Effector memory CD4-positive, alpha-beta T cell (primary cell): Measurements from ENCODE around the gene DSG3.

Experiments used
- DNase-seq, 3 donors: peaks; one replicate each; pipeline ENCODE4 v3.0.0-alpha.2; 2020
- H3K27ac ChIP-seq: 2 replicates; pipeline ENCODE4 v1.7.0; 2013; ENCODE audit warnings: mild to moderate bottlenecking, low read length, moderate library complexity; ENCODE audit not compliant: insufficient read depth, poor library complexity, severe bottlenecking
- H3K27me3 ChIP-seq: replicated peaks from 2 replicates; pipeline ENCODE4 v1.7.0; 2013; ENCODE audit warnings: mild to moderate bottlenecking, low read length; ENCODE audit not compliant: insufficient read depth, control insufficient read depth, poor library complexity, severe bottlenecking
- H3K36me3 ChIP-seq: 2 replicates; pipeline ENCODE4 v1.7.0; 2013; ENCODE audit warnings: mild to moderate bottlenecking, low read length, moderate library complexity; ENCODE audit not compliant: control insufficient read depth, insufficient read depth
- H3K4me1 ChIP-seq: 2 replicates; pipeline ENCODE4 v1.7.0; 2013; ENCODE audit warnings: low read length, mild to moderate bottlenecking; ENCODE audit not compliant: control insufficient read depth, insufficient read depth, poor library complexity, severe bottlenecking
- H3K4me3 ChIP-seq: 2 replicates; pipeline ENCODE4 v1.7.0; 2013; ENCODE audit warnings: low read length, low read depth, mild to moderate bottlenecking; ENCODE audit not compliant: insufficient read depth, poor library complexity, severe bottlenecking
- H3K9me3 ChIP-seq: 2 replicates; pipeline ENCODE4 v1.7.0; 2013; ENCODE audit warnings: mild to moderate bottlenecking, low read length, moderate library complexity; ENCODE audit not compliant: control insufficient read depth

DSG3 gene

DNA sequence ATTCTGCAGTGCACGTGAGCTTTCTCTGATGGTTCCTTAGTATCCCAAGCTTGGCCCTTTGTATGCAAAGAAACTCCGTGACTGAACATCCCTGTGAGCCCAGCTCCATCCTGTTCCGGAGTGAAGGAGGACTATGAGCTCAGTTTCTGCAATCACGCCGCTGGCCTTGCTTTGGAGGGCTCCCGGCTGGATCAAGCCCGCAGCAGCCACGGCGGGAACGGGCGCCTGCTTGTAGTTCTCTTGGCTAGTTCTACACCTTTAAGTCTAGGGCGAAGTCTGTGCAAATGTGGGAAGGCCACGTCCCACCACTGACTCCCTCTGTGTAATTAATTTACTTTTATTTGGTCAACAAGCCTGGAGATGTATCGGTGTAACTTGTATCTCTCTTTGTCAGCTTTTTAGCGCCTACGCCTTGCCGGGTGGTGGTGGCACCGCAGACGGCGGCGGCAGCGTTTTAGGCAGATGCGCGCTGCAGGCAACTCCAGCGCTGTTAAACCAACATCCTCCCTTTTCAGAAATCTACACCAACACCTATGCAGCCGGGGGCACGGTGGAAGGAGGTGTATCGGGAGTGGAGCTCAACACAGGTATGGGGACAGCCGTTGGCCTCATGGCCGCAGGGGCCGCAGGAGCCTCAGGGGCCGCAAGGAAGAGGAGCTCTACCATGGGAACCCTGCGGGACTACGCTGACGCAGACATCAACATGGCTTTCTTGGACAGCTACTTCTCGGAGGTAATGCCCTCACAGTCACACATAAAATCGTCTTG, 36.6 kb upstream of the DSG3 start:
- no peaks in the 10 kb centered on the region for H3K27me3 ChIP-seq
- H3K4me3 ChIP-seq, result no peak overlapping the region
- no peak for DNase-seq
- no peaks in the 10 kb centered on the region for H3K9me3 ChIP-seq
- H3K4me1 ChIP-seq, result no peaks in the 10 kb centered on the region
- H3K36me3 ChIP-seq, result no peaks in the 10 kb centered on the region
- H3K27ac ChIP-seq, result no peak overlapping the region

DNA sequence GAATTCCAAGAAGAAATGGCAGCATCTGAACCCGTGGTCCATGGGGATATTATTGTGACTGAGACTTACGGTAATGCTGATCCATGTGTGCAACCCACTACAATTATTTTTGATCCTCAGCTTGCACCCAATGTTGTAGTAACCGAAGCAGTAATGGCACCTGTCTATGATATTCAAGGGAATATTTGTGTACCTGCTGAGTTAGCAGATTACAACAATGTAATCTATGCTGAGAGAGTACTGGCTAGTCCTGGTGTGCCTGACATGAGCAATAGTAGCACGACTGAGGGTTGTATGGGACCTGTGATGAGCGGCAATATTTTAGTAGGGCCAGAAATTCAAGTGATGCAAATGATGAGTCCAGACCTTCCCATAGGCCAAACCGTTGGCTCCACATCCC, 34.4 kb upstream of the DSG3 start:
- Histone ChIP-seq H3K36me3 (no peaks in the 10 kb centered on the region), H3K27ac (no peak overlapping the region), H3K4me1 (no peaks in the 10 kb centered on the region), H3K9me3 (no peaks in the 10 kb centered on the region), H3K4me3 (no peak overlapping the region), H3K27me3 (no peaks in the 10 kb centered on the region)
- no peak for DNase-seq

DNA sequence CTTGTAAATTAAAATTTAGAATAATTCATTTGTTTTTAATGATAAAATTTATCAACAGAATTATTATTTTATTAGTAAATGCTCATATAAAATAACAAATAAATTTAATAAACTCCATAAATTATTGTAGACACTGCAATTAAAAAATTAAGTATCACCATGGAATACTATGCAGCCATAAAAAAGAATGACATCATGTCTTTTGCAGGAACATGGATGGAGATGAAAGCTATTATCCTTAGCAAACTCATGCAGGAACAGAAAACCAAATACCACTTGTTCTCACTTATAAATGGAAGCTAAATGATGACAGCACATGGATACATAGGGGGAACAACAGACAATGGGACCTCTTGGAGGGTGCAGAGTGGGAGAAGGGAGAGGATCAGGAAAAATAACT, 29.7 kb upstream of the DSG3 start:
- Histone ChIP-seq H3K9me3 (no peaks in the 10 kb centered on the region), H3K4me1 (no peaks in the 10 kb centered on the region), H3K27me3 (no peaks in the 10 kb centered on the region), H3K27ac (no peak overlapping the region), H3K4me3 (no peak overlapping the region), H3K36me3 (no peaks in the 10 kb centered on the region)
- DNase-seq, result no peak

DNA sequence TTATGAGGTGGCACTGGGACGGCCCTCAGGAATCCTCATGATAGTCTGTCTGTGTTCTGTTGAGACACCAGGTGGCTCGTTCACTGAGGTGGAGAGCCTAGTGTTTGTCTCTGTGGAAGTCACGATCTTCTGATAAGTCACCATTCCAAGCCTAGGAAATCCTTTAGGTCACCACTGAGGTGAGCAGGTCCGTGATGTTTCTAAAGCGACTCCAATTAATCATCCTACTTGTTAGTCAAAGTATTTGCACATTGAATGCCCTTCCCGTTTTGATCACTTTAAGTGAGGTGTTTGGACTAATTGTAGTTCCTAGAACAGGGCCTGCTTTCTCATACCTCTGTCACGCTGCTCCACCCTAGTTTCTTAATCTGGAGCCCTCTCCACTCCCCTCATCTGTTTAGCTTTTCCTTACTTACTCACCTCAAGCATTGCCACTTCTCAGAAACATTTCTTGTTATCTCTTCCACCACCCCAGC, 28.0 kb upstream of the DSG3 start:
- no peak overlapping the region for H3K4me3 ChIP-seq
- no peak overlapping the region for H3K27ac ChIP-seq
- DNase-seq, result no peak

DNA sequence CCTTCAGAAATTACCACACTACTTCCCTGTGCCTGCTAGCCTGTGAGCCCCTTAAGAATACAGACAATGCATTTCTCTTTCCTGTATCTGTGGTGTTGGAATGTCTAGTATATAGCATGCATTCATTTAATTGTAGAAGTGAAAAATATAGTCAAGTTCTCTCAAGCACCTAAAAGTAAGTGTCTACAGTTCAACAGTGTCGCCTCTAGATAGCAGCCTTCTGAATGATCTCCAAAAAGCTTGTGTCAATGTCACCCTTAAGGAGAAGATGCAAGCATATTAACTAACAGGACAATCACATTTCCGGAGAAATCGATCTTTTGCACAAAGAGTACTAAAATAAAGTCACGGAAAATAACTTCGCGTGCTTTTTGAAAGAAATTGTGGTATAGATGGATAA, 27.5 kb upstream of the DSG3 start:
- Histone ChIP-seq H3K4me3 (no peak overlapping the region), H3K27me3 (no peaks in the 10 kb centered on the region), H3K9me3 (no peaks in the 10 kb centered on the region), H3K4me1 (no peaks in the 10 kb centered on the region), H3K27ac (no peak overlapping the region), H3K36me3 (no peaks in the 10 kb centered on the region)
- no peak for DNase-seq

More for the DNA sequence above, 28.0 kb upstream of the DSG3 start:
- no peaks in the 10 kb centered on the region for H3K9me3 ChIP-seq
- no peaks in the 10 kb centered on the region for H3K36me3 ChIP-seq
- no peaks in the 10 kb centered on the region for H3K27me3 ChIP-seq
- H3K4me1 ChIP-seq, result no peaks in the 10 kb centered on the region

DNA sequence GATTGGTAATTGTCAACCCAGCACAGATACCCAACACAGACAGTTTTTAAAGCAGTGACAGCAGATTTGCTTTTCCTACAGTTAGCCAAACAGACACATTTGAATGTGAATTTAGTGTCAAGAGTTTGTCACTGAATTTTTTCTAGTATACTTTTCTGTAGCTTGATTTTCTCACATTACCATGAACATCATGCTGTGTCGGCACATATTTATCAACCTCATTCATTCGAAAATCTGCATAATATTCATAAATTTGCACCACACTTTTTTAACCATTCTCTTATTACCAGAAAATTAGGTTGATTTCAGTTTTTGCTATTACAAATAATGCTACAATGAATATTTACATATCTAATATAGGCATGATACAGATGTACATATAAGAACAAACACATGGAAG, 27.0 kb upstream of the DSG3 start:
- H3K27ac ChIP-seq, result no peak overlapping the region
- H3K4me1 ChIP-seq, result no peaks in the 10 kb centered on the region
- H3K9me3 ChIP-seq, result no peaks in the 10 kb centered on the region
- H3K27me3 ChIP-seq, result no peaks in the 10 kb centered on the region
- no peak for DNase-seq
- H3K36me3 ChIP-seq, result no peaks in the 10 kb centered on the region
- no peak overlapping the region for H3K4me3 ChIP-seq

DNA sequence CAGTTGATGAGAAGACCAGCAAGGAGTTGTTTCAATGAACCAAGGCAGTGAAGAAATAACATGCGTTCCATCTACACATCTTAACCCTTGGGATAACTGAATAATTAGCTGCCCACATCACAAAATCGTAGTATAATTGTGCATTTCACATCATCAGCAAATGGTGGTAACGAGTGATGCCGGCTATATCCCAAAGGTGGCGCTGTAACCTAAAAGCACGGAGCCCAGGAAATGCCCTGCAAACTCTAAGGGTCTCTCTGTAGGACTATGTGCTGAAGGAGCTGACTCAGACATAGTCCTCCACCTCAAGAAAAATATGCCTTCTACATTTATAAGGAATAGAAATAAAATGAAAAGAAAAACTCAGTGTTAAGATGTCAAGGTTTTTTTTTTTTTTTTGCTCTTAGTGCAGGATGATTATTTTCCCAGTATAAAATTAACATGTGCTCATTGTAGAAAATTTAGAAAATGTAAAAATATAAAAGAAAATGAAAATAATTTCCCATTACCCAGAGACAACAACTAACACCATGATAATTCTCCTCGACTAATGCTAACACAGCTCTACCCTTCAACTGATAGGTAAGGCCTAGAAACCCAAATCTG, 23.1 kb upstream of the DSG3 start:
- Histone ChIP-seq H3K4me3 (no peak overlapping the region), H3K4me1 (no peaks in the 10 kb centered on the region), H3K36me3 (no peaks in the 10 kb centered on the region), H3K27ac (no peak overlapping the region), H3K27me3 (no peaks in the 10 kb centered on the region), H3K9me3 (no peaks in the 10 kb centered on the region)
- DNase-seq, result no peak

DNA sequence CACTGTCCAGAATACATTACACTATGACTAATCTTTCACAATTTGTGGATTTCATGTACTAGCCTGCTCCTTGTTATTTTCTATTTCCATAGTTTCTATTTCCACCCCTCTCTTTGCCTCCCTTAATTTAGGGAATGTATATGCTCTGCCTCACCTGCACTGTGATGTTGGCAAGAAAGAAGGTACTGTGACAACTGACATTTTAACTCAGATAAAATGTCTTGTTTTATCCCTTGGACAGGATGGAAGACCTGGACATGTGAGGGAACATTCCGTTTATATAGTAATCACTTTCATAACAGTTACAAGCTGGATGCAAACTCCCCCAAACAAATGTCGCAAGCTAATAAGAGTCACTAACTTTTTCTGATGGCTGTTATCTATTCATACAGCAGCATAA, 21.5 kb upstream of the DSG3 start:
- Histone ChIP-seq H3K36me3 (no peaks in the 10 kb centered on the region), H3K9me3 (no peaks in the 10 kb centered on the region), H3K27me3 (no peaks in the 10 kb centered on the region), H3K4me1 (no peaks in the 10 kb centered on the region), H3K27ac (no peak overlapping the region), H3K4me3 (no peak overlapping the region)
- no peak for DNase-seq

DNA sequence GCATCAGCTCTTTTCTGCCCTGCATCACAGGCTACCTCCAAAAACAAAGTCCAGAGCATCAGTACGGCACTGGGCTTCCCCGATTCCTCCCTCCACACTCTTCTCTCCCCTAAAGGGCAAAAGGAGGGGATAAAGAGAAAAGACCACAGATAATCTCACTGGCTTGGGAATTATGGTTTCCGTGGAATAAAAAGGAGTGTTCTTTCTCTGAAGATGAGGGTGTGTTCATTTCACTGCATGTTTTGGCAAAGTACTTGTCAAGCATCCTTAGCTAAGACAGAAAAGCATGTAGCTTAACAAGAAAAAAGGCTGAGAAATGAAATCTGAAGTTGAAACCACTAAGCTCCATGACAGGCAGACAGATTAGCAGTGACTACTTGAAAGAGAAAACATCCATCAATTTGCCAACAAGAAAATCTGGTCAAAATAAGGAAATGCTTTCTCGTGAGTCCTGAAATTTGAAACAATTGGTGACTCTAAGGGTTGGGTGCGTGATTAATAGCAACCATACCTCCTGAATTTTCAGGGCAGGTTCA, 20.6 kb upstream of the DSG3 start:
- H3K36me3 ChIP-seq, result no peaks in the 10 kb centered on the region
- H3K4me3 ChIP-seq, result no peak overlapping the region
- H3K27ac ChIP-seq, result no peak overlapping the region
- no peaks in the 10 kb centered on the region for H3K9me3 ChIP-seq
- DNase-seq, result no peak
- H3K4me1 ChIP-seq, result no peaks in the 10 kb centered on the region
- no peaks in the 10 kb centered on the region for H3K27me3 ChIP-seq

DNA sequence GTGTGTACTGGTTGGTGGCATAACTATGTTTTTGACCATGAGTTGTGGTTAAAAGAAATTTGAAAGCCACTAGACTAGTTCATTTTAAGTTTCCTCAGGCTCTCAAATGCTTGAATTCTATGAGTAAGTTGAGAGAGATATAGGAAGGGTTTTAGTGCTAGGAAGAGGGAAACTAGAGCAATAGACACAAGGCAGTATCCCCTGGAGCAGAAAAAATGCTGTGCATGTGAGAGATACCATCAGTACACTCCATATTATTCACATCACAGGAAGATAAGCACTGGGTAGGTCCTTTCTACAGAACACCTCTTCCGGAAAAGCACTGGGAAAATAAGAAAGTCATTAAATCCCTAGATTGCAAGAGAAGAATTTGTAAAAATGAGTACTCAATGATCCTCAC, 19.3 kb upstream of the DSG3 start:
- no peaks in the 10 kb centered on the region for H3K9me3 ChIP-seq
- no peak overlapping the region for H3K27ac ChIP-seq
- H3K36me3 ChIP-seq, result no peaks in the 10 kb centered on the region
- H3K4me3 ChIP-seq, result no peak overlapping the region
- H3K4me1 ChIP-seq, result no peaks in the 10 kb centered on the region
- H3K27me3 ChIP-seq, result no peaks in the 10 kb centered on the region
- DNase-seq, result no peak
